Astrocyte of the spinal cord (primary cell): ENCODE data around the gene UGT2A2.

Experiments
- DNase-seq: peaks from one replicate; pipeline ENCODE4 v3.0.0; 2011; ENCODE audit warnings: low read depth, low spot score
- H3K4me3 ChIP-seq: 2 replicates; pipeline ENCODE4 v1.5.1; 2011; ENCODE audit warnings: low read depth, mild to moderate bottlenecking, low read length, moderate library complexity
- CTCF ChIP-seq: IDR thresholded peaks from 2 replicates; pipeline ENCODE4 v1.5.1; 2012; ENCODE audit warnings: low read depth, mild to moderate bottlenecking, low read length, inconsistent platforms
- in situ Hi-C: cut with HindIII; loops from 2 replicates; pipeline ENCODE4 v1.10.0; 2017; ENCODE audit warnings: low sequenced_read_pairs

Gene UGT2A2

GRCh38 chr4:69653147-69653546 lies 13.7 kb upstream of the UGT2A2 start, which contains the start of gene UGT2A1:
TSS of gene UGT2A1 (minus strand) at chr4:69653247. CDS start at chr4:69647644, 5,603 bp downstream.
- DNase-seq, result no peak
- no peak within 1 kb of the TSS for H3K4me3 ChIP-seq
- in situ Hi-C loops, result no loop called here
- TF ChIP-seq CTCF, result no peak

DNA sequence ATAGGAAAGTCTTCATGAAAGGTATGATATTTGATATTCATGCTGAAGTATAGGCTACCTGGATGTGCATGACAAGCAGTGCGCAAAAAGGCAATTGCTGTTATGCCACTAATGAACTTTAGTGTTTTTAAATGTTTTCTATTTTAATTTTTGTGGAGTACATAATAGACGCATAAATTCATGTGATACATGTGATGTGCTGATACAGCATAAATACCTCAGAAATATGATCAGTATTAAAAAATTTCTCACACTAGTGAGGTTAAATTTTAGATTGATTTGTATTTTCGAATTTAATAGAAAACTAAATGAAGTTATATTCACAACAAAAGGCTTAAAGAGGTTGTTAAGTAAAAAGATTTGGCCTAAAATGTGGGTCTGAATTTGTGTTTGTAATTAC lies 11.4 kb upstream of the UGT2A2 start:
- in situ Hi-C loops, result no loop called here
- no peak for DNase-seq
- no peak for TF ChIP-seq CTCF
- no peak overlapping the region for H3K4me3 ChIP-seq

DNA sequence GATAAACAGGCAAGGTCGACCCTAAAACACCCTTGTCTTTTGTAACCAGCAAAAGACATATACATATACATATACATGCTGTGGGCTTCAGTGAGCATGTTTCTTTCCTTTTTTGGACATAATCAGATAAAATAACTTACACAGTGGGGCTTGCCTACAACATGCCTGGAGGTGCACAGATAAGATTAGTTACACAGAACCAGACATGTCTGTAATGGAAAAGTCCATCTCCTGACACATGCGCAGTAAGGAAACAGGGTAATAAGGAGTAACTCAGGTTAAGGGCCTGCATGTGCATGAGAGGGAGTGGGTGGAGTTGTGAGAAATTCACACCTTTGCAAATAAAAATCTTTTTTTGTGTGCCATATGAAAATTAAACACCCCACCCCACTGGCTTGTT lies 10.2 kb upstream of the UGT2A2 start:
- in situ Hi-C loops, result no loop called here
- TF ChIP-seq CTCF, result no peak
- DNase-seq, result no peak

DNA sequence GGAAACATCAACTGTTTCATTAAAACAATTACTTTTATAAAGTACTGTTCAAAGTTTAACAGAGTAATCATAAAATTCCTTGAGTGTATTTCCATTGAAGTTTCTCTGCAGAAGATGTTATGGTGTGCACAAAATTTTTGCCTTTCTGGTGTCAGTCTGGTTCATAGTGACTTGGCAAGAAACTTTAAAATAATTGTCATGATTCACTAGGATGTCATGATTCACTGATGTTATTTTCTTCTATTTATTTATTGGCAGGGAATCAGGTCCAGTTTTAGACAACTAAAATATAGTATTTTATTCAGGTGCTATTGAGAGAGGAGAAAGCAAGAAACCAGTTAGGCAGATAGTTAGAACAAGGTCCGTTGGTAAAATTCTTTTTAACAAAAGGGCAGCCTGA lies 9.8 kb upstream of the UGT2A2 start:
- no peak overlapping the region for H3K4me3 ChIP-seq
- in situ Hi-C loops, result no loop called here
- TF ChIP-seq CTCF, result no peak
- no peak for DNase-seq

More for the DNA sequence above, 10.2 kb upstream of the UGT2A2 start:
- H3K4me3 ChIP-seq, result no peak overlapping the region

DNA sequence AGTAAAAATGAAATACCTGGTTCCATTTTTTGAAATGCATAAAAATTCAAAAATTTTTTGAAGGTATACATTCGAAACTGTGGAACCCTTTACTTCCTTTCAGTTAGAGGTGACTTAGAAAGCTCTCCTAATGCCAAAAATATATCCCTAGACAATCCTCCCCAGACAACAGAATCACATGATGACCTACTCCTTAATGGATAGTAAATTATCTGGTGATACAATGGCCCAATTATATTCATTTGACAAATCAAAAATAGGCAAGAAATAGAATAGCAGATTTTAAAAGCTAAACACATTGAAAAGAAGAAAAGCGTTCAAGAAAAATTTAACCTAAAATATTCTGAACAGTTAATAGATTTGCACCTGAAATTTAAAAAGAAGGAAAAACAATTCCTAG lies 3.5 kb upstream of the UGT2A2 start:
- no peak for TF ChIP-seq CTCF
- no peak for DNase-seq
- H3K4me3 ChIP-seq, result no peak overlapping the region
- in situ Hi-C loops, result no loop called here

DNA sequence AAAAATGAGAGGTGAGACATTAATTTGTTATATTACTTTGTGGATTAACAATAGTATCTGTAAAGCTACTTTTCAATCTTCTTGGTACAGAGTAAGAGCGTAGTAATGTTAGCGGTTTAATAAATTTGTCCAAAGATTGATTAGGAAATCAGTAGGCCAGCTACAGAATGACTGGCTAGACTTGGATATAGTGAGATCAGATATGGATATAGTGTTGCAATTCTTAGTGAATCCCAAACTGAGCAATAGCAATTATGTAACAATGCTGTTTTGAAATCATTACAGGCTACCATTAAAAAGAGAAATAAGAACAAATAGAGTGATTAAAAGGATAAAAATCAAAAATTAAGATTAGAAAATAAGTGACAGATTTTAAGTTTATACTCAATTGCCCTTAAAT lies 847 bp upstream of the UGT2A2 start:
- no peak overlapping the region for H3K4me3 ChIP-seq
- no peak for TF ChIP-seq CTCF
- DNase-seq, result no peak
- in situ Hi-C loops, result no loop called here

- DNase-seq, result peak; percentile 66
- peak; percentile 63 for TF ChIP-seq CTCF
- H3K4me3 ChIP-seq, result no peak overlapping the region
- in situ Hi-C loops, result no loop called here
These were observed 22.3 kb downstream of the UGT2A2 start for GRCh38 chr4:69617083-69617694.
